A204.1 (cell line): Measurements from ENCODE around the gene PROCA1.
"Not testable (repeated sequence)": the region's sequence is repeated elsewhere in the genome, so short reads cannot be mapped to it uniquely, and the experiment has no call there.

Experiments
- FAIRE-seq: peaks from 2 replicates; lab custom pipeline; 2012; peaks lifted over from hg19 to GRCh38; lab: Jason Lieb, UNC

The PROCA1 gene

GRCh38 chr17:28725660-28726225 lies 14.1 kb upstream of the PROCA1 start:
- FAIRE-seq: no peak

GRCh38 chr17:28725166-28725659 lies 13.5 kb upstream of the PROCA1 start:
- FAIRE-seq: no peak

GRCh38 chr17:28724500-28725165 lies 12.9 kb upstream of the PROCA1 start:
- FAIRE-seq: no peak

GRCh38 chr17:28723836-28724499 lies 12.3 kb upstream of the PROCA1 start:
- not testable (repeated sequence) for FAIRE-seq

- no peak for FAIRE-seq
Observed at GRCh38 chr17:28723159-28723835, 11.6 kb upstream of the PROCA1 start.

GRCh38 chr17:28722417-28723158 lies 10.9 kb upstream of the PROCA1 start:
- FAIRE-seq: no peak

GRCh38 chr17:28720997-28721329 lies 9.3 kb upstream of the PROCA1 start:
- not testable (repeated sequence) for FAIRE-seq

GRCh38 chr17:28720247-28720996 lies 8.7 kb upstream of the PROCA1 start:
- FAIRE-seq: no peak

- no peak for FAIRE-seq
Observed at GRCh38 chr17:28719021-28719433, 7.3 kb upstream of the PROCA1 start.

GRCh38 chr17:28718333-28719020 lies 6.8 kb upstream of the PROCA1 start:
- no peak for FAIRE-seq

- no peak for FAIRE-seq
Observed at GRCh38 chr17:28717578-28718332, 6.1 kb upstream of the PROCA1 start, which contains the start of gene RAB34. Gene RAB34, minus strand, starts transcription at chr17:28717868. Its CDS starts 602 bp downstream, at chr17:28717266.

GRCh38 chr17:28716740-28717577 lies 5.3 kb upstream of the PROCA1 start:
- FAIRE-seq: no peak

GRCh38 chr17:28715217-28715616 lies 3.5 kb upstream of the PROCA1 start:
- FAIRE-seq: no peak

GRCh38 chr17:28714281-28714680 lies 2.6 kb upstream of the PROCA1 start:
- no peak for FAIRE-seq

GRCh38 chr17:28712705-28713415 lies 1.2 kb upstream of the PROCA1 start:
- no peak for FAIRE-seq

- no peak for FAIRE-seq
Observed at GRCh38 chr17:28712032-28712704, 480 bp upstream of the PROCA1 start.

GRCh38 chr17:28710861-28711722 lies 596 bp downstream of the PROCA1 start:
- FAIRE-seq: no peak
